Prostate gland (tissue), 2 donors: ENCODE results near the gene ZBTB39.
"Not testable (repeated sequence)": the region's sequence is repeated elsewhere in the genome, so short reads cannot be mapped to it uniquely, and the experiment has no call there.

Experiments
- CTCF ChIP-seq, 4 experiments: fragments of 200-600 bp in 2 of 4; fragments of 450-650 bp in 2 of 4; sonication (generic) in 2 of 4; IDR thresholded peaks; 1 replicate in 3 of 4; 2 replicates in 1 of 4; pipeline ENCODE4 v1.5.1; 2016 to 2019; ENCODE audit warnings: antibody characterized with exemption in 4 of 4, mild to moderate bottlenecking in 2 of 4, moderate library complexity in 2 of 4
- POLR2A ChIP-seq: fragments of 450-650 bp; IDR thresholded peaks from one replicate; pipeline ENCODE4 v1.6.1; 2016; ENCODE audit warnings: antibody characterized with exemption, mild to moderate bottlenecking
- POLR2AphosphoS5 ChIP-seq: sonication (generic); formaldehyde crosslinking; IDR thresholded peaks from one replicate; pipeline ENCODE4 v1.6.1; 2017; ENCODE audit warnings: antibody characterized with exemption

GRCh38 chr12:56982578-56983236, 23.6 kb downstream of the ZBTB39 start:
- not testable (repeated sequence) for TF ChIP-seq CTCF (IDR thresholded peaks at IDR 0.05); POLR2A; POLR2AphosphoS5
